NCI-H1436 (cell line): ENCODE data around the gene NRP2.

Experiments used
- DNase-seq: peaks from one replicate; lab custom pipeline; 2025; lab: John Stamatoyannopoulos, UW

Gene NRP2, protein sequence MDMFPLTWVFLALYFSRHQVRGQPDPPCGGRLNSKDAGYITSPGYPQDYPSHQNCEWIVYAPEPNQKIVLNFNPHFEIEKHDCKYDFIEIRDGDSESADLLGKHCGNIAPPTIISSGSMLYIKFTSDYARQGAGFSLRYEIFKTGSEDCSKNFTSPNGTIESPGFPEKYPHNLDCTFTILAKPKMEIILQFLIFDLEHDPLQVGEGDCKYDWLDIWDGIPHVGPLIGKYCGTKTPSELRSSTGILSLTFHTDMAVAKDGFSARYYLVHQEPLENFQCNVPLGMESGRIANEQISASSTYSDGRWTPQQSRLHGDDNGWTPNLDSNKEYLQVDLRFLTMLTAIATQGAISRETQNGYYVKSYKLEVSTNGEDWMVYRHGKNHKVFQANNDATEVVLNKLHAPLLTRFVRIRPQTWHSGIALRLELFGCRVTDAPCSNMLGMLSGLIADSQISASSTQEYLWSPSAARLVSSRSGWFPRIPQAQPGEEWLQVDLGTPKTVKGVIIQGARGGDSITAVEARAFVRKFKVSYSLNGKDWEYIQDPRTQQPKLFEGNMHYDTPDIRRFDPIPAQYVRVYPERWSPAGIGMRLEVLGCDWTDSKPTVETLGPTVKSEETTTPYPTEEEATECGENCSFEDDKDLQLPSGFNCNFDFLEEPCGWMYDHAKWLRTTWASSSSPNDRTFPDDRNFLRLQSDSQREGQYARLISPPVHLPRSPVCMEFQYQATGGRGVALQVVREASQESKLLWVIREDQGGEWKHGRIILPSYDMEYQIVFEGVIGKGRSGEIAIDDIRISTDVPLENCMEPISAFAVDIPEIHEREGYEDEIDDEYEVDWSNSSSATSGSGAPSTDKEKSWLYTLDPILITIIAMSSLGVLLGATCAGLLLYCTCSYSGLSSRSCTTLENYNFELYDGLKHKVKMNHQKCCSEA

DNA sequence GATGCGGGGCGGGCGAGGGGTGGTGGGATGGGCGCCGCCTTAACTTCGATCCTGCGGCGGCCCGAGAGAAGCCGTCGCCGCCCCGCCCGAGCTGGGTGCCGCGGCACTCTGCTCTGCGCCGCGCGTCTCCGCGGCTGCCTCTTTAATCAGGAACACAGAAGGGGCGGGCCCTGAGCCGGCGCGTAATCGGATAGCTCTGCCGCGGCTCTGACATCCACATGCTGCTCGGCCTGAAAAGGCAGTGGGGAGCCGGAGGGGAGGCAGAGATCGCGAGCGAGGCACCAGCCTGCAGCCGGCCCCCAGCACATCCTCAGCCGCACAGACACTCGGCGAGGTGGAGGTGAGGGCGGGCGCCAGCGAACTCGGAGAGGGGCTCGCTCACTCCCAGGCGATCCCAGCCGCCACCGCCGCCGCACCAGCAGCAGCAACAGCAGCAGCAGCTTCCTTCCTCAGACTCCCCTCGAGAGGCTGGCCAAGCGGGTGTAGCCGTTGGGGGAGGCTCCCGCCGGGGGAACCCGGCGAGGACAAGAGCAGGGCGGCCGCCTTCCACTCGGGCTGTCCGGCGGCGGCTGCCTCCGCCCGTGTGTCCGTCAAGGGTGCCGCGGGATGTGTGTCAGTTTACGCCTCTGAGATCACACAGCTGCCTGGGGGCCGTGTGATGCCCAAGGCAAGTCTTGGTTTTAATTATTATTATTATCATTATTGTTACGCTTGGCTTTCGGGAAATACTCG, at the start of gene NRP2:
Gene NRP2 (plus strand): TSS at position 263 of the 732 bp plus-strand sequence. CDS start 790 bp downstream, outside the sequence.
- DNase-seq, result peak; percentile 72

GRCh38 chr2:205633994-205634393, 48.3 kb upstream of the NRP2 start:
- no peak for DNase-seq

- no peak for DNase-seq
Measured at GRCh38 chr2:205636549-205637319, 45.6 kb upstream of the NRP2 start.

DNA sequence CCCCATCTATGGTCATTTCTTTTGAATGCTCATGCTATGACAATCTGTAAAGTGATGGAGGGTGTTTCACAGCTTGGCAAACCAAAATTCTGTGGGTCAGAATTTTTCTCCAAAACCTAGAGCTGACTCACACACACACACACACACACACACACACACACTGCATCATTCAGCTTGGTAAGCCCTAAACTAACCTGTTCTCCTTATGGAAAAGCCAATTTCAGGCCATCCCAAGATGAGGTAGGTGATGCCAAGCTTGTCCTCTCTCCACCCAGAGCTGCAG, 45.0 kb upstream of the NRP2 start:
- DNase-seq, result no peak

DNA sequence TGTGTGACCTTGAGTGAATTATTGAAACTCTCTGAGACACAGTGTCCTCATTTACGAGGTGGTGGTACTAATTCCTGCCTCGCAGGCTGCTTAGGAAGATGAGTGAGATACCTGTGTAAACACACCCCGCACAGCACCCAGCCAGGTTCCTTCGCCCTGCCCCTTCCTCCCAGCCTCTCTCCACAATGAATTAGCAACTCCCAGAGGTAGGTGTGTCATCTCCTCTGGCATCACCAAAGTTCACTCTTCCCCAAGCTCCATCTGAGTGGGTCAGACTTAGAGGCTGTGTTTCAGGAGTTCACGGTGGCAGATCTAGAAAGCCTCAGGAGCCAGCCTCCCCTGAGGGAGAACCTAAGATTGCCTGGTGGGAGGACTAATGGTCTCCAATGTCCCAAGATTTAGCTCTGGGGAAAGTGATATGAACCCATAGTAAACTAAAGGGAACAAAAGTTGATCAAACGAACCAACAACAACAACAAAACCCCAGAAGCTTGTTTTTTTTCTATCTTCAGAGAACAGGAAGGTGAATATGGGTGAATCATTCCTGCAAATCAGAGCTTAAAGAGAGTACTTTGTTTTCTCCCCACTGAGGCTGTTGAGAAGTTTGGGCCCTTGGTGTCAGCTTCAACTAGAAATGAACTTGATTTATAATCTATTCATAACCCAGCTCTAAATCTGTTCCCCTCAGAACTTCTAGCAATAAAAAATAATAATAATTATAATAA, 44.4 kb upstream of the NRP2 start:
- DNase-seq, result no peak

DNA sequence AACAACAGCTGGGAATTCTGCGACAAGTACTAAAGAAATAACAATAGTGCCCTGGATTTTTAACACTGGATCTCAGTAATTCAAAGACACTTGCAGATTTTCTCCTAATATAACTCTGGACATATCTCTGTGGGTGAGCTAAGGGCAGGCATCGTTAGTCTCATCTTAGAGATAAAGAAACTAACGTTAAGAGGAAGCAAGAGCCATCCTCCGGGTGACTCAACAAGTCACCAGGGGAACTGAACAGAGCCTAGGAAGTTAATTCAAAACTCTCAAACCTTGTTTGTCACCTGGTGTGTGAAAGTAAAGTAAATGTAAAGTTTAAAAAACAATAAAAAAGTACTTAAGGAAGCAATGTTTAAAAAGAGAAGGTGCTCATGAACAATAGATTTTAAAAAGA, 41.6 kb upstream of the NRP2 start:
- DNase-seq, result no peak

GRCh38 chr2:205642599-205643356, 39.5 kb upstream of the NRP2 start:
- DNase-seq, result no peak

DNA sequence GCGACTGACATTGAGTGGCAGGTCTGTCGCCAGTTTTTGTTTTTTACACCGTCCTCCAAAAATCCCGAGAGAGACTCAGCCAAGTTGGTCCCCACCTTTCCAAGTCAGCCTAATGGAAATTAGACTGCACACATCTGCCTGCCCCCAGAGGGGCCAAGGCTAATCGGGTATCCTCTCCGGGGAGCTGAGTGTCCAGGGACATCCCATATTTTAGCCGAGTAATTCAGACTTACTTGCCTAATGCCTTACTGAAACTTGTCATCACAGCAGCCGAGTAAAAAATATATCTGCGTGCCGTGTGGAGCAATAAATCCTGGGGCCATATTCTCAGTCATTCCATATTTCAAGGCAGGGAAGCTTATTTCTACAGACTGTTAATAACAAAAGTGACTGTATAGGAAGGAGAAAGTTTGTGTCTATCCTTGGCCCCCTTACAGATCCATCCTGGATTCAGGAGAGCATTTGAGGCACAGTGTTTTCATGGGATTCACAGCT, 38.9 kb upstream of the NRP2 start:
- DNase-seq, result no peak

GRCh38 chr2:205644018-205644417, 38.3 kb upstream of the NRP2 start:
- DNase-seq, result no peak

- no peak for DNase-seq
Measured at GRCh38 chr2:205646680-205647079, 35.6 kb upstream of the NRP2 start.

DNA sequence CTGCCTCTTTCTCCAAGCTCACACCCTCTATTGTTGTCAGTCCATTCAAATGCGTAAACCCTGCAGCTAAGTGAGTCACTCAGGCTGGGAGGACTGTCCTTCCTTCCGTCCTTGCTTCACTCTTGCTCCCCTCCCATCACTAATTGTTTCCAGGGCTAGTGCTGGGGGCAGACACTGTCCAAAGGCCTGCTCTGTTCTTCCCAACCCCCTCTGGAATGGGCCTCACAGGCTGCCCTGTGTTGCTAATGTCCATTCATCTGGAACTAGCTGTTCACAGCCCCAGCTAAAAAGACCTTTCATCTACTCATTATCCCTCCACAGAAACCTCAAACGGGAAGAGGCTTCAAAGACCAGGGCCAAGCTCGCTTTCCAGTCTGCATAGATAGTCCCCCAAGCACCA, 31.9 kb upstream of the NRP2 start:
- no peak for DNase-seq

DNA sequence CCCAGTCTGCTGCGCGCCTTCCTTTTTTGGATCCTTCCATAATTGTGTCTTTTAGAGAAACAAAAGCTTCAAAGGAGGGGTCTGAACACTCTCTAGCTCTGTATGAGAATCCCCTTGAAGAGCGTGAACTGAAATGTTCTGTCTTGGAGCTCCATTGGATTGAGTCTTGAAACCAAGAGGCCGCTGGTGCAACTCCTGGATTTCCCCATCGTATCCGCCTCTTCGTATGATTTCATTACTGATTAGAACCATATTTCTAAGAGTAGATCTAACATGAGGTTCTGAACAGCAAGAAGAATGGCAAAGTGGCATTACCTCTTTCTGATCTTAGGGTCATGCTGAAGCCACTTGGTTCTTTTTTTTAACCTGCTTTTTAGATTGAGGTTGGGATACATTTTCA, 31.4 kb upstream of the NRP2 start:
- no peak for DNase-seq

GRCh38 chr2:205651719-205652118, 30.6 kb upstream of the NRP2 start:
- DNase-seq, result no peak

- no peak for DNase-seq
Measured at GRCh38 chr2:205654878-205655605, 27.3 kb upstream of the NRP2 start.

GRCh38 chr2:205655779-205656456, 26.4 kb upstream of the NRP2 start:
- no peak for DNase-seq

- DNase-seq, result no peak
Measured at GRCh38 chr2:205656461-205656860, 25.8 kb upstream of the NRP2 start.

GRCh38 chr2:205656941-205657340, 25.4 kb upstream of the NRP2 start:
- no peak for DNase-seq

DNA sequence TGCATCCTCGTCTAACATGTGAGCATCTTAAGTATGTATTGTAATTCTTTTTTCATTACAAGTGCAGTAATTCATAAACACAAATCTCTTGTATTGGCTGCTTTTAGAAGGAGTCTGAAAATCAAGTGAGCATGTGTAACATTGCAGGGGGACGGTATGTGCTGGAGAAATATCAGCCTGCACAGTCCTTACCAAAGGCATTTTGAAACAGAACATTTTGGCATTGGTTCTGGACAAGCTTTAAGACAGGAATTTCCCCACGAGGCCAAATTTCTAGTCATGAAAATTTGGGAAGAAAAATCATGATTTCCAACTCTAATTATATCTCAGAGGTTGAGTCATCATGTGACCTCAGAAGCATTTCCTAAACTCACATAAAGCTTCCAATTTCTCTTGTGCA, 24.7 kb upstream of the NRP2 start:
- no peak for DNase-seq

GRCh38 chr2:205658068-205658467, 24.2 kb upstream of the NRP2 start:
- DNase-seq, result no peak
